G401 (cell line): ENCODE results near the gene C3orf52. TPM values are rescaled to one million over a fixed set of nuclear protein-coding genes. Genes with fewer than 3 reads are reported as not detected.
A peak's percentile ranks its signal among the peaks of the same experiment; 100 is the strongest.

Experiments used
- DNase-seq: peaks from one replicate; pipeline ENCODE4 v3.0.0-alpha.2; 2015; ENCODE audit warnings: low spot score
- in situ Hi-C: cut with HindIII; loops from 2 replicates; pipeline ENCODE4 v1.10.0; 2016; ENCODE audit warnings: low sequenced_read_pairs, mixed read lengths
- total RNA-seq: library from RNA; depleted of rRNA; stranded (reverse); fragments of >200 nt; shearing (Covaris generic); gene quantifications from 2 replicates; pipeline ENCODE4 v1.2.3, GENCODE V29; 2014

C3orf52 gene
- total RNA-seq, 1 experiment from 2014 or later: not detected

- in situ Hi-C loops: no loop called here
- no peak for DNase-seq
Measured at GRCh38 chr3:112084980-112085705, 1.0 kb upstream of the C3orf52 start.

- in situ Hi-C loops: no loop called here
- no peak for DNase-seq
Measured at GRCh38 chr3:112085735-112086075, 484 bp upstream of the C3orf52 start.

DNA sequence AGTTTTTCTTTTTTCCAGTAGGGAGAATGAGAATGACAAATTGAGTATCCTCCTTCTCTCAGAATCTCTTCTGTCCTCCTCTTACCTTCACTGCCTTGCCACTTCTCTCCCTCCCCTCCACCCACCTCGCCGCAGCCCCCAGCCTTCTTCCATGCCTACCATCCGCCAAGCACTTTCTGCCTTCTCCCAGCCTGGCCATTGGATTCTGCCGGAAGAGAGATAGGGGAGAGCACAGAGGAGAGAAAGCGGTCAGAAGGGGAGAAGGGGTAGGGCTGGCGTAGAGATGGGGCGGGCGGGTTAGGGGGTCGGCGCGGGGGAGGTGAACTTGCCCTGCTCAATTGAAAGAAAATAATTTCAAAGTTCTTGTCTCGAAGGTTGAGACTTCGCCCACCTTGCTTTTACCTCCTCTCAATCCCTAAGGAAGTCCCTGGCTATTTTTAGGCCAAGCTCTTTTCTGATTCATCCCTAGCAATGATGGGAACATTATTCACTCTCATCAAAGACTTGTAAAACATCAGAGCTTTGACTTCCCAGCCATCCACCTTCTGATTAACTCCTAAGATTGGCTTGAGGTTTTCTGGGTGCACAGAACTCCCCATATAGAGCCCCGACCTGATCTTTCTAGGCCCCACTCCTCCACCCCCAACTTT, 811 bp downstream of the C3orf52 start:
- DNase-seq: no peak
- in situ Hi-C loops: no loop called here

GRCh38 chr3:112087746-112088145, 1.6 kb downstream of the C3orf52 start:
- no peak for DNase-seq
- in situ Hi-C loops: no loop called here

DNA sequence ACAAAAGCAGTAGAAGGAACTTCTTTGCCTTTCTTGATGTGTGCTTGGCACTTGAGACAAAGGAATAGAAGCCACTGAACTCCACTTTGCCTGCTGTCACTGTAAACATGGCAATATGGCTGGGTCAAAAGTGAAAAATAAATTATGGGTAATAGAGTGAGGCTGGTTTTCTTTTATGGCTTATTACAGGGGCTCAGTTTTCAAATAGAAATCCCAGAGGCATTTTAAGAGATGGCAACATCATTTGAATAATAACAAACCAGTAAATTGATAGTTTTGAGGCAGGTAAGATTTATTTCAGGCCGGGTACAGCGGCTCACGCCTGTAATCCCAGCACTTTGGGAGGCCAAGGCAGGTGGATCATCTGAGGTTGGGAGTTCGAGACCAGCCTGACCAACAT, 2.8 kb downstream of the C3orf52 start:
- in situ Hi-C loops: no loop called here
- DNase-seq: no peak

- no peak for DNase-seq
- in situ Hi-C loops: no loop called here
Measured at GRCh38 chr3:112089956-112090886, 4.0 kb downstream of the C3orf52 start.

DNA sequence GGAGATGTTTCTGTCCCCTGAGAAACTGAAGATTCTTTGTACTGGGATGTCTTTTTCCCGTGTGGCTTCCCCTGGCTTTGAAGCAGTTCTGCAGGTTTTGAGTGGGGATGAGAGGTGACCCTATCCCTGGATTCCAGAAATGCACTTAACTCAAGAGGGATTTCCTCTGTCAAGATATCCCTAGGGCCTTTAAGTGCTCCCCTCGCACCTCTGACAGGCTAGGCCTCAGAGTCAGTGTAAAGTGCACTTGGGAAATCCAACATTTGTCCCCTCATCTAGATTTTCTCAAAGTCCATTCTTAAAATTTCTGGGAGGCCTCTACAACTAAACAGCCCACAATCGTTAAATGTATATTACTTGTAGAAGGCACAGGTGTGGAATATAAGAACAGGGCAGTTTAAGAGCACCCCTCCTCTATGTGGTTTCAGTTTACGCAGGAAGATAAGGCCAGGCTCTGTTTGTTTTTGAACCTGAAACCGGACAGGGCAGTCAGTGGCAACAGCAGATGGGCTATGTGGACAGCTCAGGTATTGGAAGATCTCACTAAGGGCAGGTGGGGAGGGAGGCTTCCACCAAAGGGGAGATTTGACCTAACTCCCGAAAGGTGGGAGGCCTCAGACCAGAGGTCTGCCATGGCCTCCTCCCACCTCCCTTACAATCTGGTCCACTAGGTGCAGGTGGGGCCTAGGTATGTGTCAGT, 4.8 kb downstream of the C3orf52 start:
- no peak for DNase-seq
- in situ Hi-C loops: no loop called here

GRCh38 chr3:112092496-112093179, 6.4 kb downstream of the C3orf52 start:
- in situ Hi-C loops: no loop called here
- no peak for DNase-seq

DNA sequence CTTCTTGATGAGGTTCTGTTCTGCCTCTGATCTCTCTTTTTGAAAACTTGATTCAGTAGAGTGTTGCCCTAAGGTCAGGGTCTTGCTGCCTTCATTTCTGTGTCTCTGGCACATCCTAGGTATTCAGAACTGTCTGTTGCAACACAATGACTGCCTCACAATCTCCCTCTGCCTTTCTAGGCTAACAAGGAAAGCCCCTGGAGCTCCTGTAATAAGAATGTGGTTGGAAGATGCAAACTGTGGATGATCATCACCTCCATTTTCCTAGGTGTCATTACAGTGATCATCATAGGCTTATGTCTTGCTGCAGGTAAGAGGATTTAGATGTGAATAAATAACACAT, 7.0 kb downstream of the C3orf52 start:
- DNase-seq: no peak
- in situ Hi-C loops: no loop called here

DNA sequence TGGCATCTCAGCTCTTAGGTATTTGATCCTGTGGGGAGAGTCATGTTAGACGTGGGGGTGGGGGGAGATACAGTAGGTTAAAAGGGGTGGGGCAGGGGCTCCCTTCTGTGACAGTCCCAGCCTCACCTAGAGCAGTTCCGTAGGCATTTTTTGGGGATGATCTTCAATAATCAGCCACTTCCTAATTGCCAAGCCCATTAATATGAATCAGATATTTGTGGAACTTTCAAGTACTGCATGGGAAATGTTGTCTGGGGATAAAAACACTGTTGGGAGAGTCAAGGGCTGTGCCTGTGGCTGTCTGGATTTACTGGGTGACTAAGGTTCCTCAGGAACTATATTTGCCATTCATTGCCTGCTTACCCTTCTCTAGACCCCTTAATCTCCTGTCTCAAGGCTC, 9.5 kb downstream of the C3orf52 start:
- in situ Hi-C loops: no loop called here
- DNase-seq: no peak

DNA sequence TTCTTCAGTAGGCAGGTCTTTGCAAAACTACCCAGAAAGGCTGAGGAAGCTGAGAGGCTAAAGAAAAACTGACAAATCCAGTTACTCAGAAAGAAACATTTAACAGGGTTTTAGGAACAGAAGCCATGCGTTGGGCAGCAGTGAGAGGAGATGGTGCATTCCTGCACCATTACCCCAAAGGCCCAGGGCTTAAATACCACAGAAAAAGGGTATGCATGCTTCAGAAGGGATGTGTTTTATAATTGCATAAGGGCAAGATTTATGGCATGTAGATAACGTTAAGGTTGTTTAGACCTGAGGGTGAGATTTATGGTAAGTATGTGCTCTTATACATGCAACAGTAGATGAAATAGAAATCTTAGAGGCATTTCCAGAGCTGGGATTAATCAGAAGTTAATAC, 10.0 kb downstream of the C3orf52 start:
- DNase-seq: no peak
- in situ Hi-C loops: no loop called here

DNA sequence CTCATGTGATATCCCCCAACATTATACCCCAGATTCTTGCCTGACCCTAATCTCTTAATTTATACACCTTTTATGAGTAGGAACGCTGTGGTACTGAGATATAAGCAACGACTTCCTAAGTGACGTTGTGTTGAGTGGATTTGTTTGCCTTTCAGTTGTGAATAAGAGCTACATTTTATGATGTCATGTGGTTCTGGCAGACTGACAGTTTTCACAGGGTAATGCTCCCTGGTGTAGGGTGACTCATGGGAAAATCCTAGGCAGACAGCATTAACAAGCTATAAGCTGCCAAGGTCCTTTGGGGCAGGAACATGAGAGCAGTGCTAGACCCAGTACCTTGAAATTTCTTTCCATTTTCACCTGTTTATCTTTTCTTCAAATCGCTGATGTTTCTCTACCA, 11.2 kb downstream of the C3orf52 start:
- no peak for DNase-seq
- in situ Hi-C loops: no loop called here

GRCh38 chr3:112101916-112102315, 15.7 kb downstream of the C3orf52 start:
- DNase-seq: no peak
- in situ Hi-C loops: no loop called here

DNA sequence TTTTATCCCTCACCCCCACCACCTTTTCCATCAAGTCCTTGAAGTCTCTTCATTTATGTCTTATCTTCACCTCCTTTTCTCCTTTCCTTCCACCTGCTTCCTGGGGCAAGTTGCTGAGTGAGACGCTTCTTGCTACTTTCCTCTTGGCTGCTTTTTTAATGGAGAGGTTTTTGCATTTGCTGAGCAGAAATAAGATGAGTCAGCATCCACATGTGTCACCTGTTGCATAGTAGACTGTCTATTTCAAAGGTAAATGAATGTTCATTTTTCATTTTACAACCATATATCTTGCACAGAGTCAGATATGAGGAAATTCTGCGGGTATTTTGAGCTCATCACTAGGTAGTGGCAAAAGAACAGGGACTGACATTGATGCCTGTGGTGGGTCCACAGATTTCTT, 18.6 kb downstream of the C3orf52 start:
- in situ Hi-C loops: no loop called here
- DNase-seq: no peak

DNA sequence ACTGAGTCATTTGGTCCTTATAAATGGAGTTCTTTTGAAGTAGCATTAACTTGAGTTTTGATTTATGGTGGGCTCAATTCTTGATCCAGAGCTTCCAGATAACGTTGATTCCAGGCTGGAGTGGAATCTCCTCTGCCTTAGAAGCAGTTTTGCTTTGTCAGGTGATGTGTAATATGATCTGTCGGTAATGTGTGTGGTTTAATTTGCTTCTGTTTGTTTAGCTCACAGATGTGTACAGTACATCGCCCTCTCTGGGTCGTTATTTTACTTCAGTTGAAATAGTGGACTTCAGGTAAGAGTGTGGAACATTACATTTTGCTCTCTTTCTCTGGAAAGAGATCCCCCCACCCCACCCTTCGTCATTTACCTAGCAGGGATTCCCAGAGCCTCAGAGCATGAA, 23.1 kb downstream of the C3orf52 start:
- no peak for DNase-seq
- in situ Hi-C loops: no loop called here

DNA sequence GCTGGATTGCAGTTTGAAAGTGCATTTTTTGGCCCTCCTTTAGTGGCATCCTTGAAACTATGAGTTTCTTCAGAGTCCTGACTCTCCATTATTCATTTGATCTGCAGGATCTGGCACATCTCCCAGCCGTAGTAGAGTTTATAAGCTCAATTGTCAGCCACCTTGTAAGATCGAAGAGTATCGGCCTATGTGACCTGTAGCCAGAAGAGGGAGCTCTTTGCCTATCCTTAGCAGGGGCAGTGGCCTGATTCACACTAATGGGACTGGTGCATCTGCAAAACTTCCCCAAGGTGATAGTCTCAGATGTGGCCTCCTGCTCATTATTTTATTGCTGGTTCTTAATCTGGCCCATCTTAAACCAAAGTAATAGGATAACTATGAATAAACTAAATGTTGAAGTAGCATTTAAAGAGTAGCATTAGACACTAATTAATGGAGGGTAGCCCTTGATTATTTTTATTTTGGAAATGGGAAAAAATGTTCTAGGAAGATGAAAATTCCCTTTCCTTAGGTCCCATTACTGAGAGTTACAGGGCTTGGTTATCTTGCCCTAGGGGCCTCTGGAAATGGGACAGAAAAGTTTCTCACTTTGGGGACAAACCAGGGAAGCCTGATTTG, 25.7 kb downstream of the C3orf52 start:
- in situ Hi-C loops: no loop called here
- peak; percentile 10 for DNase-seq

DNA sequence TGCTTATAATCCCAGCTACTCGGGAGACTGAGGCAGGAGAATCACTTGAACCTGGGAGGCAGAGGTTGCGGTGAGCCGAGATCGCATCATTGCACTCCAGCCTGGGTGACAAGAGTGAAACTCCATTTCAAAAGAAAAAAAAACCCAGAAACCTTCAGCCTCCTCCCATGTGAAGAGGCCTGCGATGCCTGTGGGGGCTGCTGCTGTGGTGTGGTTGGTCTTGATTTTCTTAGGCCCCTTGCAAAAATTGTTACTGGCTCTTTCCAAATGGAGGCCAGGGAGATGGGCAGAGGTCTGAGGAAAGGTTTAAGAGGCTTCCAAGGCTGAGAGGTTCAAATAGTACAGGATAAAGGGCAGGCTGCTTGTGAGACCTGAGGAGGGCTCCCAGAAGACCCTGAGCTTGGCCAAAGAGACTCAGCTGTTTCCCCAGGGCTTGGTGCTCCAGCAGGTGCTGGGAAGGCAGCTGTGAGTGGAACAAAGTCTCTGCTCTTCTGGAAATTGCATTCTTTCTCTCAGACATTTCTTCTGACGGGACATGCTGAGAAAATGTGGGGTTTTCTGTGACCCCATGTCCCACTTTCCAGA, 28.5 kb downstream of the C3orf52 start:
- in situ Hi-C loops: no loop called here
- DNase-seq: no peak

DNA sequence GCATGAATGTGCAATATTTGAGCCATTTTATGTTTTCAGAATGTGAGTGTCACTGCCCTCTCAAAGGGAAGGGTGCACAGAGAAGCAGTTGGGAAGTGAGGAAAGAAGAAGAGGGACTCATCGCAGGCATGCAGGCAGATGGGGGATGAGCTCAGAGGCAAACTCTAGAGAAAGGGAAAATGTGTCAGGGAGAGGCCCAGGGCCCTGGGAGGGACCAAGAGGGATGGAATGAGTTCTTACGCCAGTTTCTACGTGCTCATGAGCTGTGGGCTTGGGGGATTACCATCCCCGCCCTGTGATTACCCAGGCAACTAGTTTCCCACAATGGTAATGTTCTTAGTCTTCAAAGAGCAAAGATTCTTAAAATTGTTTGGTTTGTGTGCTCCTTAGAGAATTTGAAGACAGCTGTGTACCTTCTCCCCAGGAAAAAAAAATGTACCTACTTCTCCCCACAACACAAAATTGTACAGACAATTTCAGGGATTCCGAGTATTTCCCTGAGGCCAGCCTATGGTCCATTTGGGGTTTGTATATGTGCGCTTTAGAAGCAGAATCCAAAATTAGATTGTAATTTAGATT, 29.1 kb downstream of the C3orf52 start:
- DNase-seq: no peak
- in situ Hi-C loops: no loop called here
